Breast epithelium (tissue), 4 donors: ENCODE measurements around the gene DLK1. TPM values are rescaled to one million over a fixed set of nuclear protein-coding genes. Genes with fewer than 3 reads are reported as not detected.

Experiments used
- DNase-seq, 2 donors: peaks; one replicate each; pipeline ENCODE4 v3.0.0-alpha.2; 2019; ENCODE audit warnings: low spot score in 2 of 2
- H3K27ac ChIP-seq, 2 donors: fragments of 200-600 bp; sonication (generic) in 1 of 2; one replicate each; pipeline ENCODE4 v1.5.1; 2016 to 2019; ENCODE audit warnings: mild to moderate bottlenecking in 1 of 2
- H3K27me3 ChIP-seq, 2 donors: fragments of 200-600 bp; sonication (generic) in 1 of 2; one replicate each; pipeline versions ENCODE4 v1.5.1 to v1.6.0; 2017 to 2019; ENCODE audit warnings: control low read depth in 1 of 2, mild to moderate bottlenecking in 1 of 2
- H3K36me3 ChIP-seq: fragments of 200-600 bp; one replicate; pipeline ENCODE4 v1.5.1; 2019
- H3K4me1 ChIP-seq, 2 donors: fragments of 200-600 bp; sonication (generic); one replicate each; pipeline ENCODE4 v1.5.1; 2016 to 2019; ENCODE audit warnings: control low read depth in 1 of 2
- H3K4me3 ChIP-seq, 3 donors: fragments of 200-600 bp; sonication (generic); 1 replicate in 2 of 3; 2 replicates in 1 of 3; pipeline ENCODE4 v1.5.1; 2016 to 2019; ENCODE audit warnings: mild to moderate bottlenecking in 3 of 3, moderate library complexity in 2 of 3
- H3K9me3 ChIP-seq, 2 donors: fragments of 200-600 bp; sonication (generic) in 1 of 2; one replicate each; pipeline ENCODE4 v1.5.1; 2016 to 2019; ENCODE audit warnings: control low read depth in 1 of 2
- POLR2A ChIP-seq: fragments of 450-650 bp; IDR thresholded peaks from one replicate; pipeline ENCODE4 v1.6.1; 2016; ENCODE audit warnings: antibody characterized with exemption, mild to moderate bottlenecking, moderate library complexity
- POLR2AphosphoS5 ChIP-seq, 3 donors: sonication (generic); formaldehyde crosslinking; IDR thresholded peaks; one replicate each; pipeline ENCODE4 v1.6.1; 2017; ENCODE audit warnings: antibody characterized with exemption in 3 of 3
- intact Hi-C: fragments of 100-400 bp; cut with DNase I; formaldehyde crosslinking; loops from one replicate; pipeline ENCODE4 v1.15.1; 2023; ENCODE audit warnings: low total_unique reads
- total RNA-seq, 3 donors: library from RNA; depleted of rRNA; stranded (reverse); fragments of >200 nt; gene quantifications; one replicate each; pipeline ENCODE4 v1.1.0, GENCODE V29; 2016
- TF ChIP-seq, protein P1 (sequence below), 3 donors: fragments of 450-650 bp; IDR thresholded peaks; one replicate each; pipeline ENCODE4 v1.5.1; 2016 to 2017; ENCODE audit warnings: antibody characterized with exemption in 3 of 3, mild to moderate bottlenecking in 3 of 3, moderate library complexity in 3 of 3

DLK1 gene
- total RNA-seq, 3 donors from 2014 or later: 1.2 to 5.2 TPM; not detected in 1

DNA sequence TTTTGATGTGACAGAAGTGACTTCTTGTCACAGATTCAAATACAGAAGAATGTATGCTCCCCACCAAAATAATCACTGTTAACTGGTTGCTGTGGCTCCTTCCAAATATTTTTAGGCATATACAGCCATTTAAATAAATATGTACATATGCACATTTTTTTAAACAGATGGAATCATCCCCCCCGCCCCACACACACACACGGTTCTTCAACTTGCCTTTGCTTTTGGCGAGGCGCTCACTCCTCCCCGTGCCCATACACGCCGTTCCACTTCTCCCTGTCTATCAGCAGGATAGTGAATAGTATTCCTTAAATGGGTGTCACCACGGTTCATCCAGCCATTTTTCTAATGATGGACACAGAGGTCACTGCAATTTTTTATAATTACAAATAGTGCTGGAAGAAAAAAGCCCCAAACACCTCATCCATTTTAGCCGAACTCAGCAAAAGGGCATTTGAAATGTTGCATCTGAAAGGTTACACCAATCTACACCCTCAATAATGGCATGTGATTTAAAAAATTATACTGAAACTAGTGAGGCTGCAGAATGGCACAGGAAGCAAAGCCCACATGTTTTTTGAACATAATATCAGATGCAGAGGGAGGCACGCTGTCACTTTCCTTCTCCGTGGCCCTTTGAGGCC is 60.0 kb downstream of the DLK1 start:
- no peaks in the 10 kb centered on the region for H3K4me1 ChIP-seq
- H3K4me3 ChIP-seq: no peak overlapping the region
- H3K9me3 ChIP-seq: no peaks in the 10 kb centered on the region
- H3K27ac ChIP-seq: no peak overlapping the region
- intact Hi-C loops: no loop called here
- no peaks in the 10 kb centered on the region for H3K27me3 ChIP-seq
- no peak for TF ChIP-seq POLR2A
- TF ChIP-seq, protein P1, sequence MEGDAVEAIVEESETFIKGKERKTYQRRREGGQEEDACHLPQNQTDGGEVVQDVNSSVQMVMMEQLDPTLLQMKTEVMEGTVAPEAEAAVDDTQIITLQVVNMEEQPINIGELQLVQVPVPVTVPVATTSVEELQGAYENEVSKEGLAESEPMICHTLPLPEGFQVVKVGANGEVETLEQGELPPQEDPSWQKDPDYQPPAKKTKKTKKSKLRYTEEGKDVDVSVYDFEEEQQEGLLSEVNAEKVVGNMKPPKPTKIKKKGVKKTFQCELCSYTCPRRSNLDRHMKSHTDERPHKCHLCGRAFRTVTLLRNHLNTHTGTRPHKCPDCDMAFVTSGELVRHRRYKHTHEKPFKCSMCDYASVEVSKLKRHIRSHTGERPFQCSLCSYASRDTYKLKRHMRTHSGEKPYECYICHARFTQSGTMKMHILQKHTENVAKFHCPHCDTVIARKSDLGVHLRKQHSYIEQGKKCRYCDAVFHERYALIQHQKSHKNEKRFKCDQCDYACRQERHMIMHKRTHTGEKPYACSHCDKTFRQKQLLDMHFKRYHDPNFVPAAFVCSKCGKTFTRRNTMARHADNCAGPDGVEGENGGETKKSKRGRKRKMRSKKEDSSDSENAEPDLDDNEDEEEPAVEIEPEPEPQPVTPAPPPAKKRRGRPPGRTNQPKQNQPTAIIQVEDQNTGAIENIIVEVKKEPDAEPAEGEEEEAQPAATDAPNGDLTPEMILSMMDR (IDR thresholded peaks at IDR 0.05): no peak
- no peaks in the 10 kb centered on the region for H3K36me3 ChIP-seq
- no peak for DNase-seq

DNA sequence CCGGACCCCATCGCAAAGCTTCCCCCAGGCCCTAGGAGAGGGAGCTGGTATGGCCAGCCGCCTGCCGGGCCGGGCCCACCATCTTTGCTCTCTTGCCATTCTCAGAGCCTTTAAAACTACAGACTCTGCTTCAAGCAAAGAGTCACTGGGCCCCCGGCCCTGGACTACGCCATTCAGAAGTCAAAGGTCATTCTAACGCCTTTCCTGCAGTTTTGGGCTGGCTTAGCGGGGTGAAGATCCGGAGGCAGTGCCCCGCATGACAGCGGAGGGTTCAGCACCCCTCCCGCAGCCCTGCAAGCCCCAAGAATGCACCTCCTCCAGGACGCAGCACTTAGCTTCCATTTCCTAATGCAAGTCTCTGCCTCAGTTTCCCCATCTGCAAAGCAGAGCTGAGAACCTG is 61.0 kb downstream of the DLK1 start:
- no peaks in the 10 kb centered on the region for H3K27me3 ChIP-seq
- no peak overlapping the region for H3K4me3 ChIP-seq
- H3K4me1 ChIP-seq: no peaks in the 10 kb centered on the region
- intact Hi-C loops: no loop called here
- H3K36me3 ChIP-seq: no peaks in the 10 kb centered on the region
- no peak for TF ChIP-seq POLR2A
- no peak for TF ChIP-seq POLR2AphosphoS5 (IDR thresholded peaks at IDR 0.05)
- TF ChIP-seq, protein P1 (IDR thresholded peaks at IDR 0.05): no peak
- no peak overlapping the region for H3K27ac ChIP-seq
- H3K9me3 ChIP-seq: no peaks in the 10 kb centered on the region
- no peak for DNase-seq

Other genes with a start within 250 kb of the DLK1 start
- gene BEGAIN, start 139.5 kb upstream of the DLK1 start, total RNA-seq: 1 to 10 TPM in 2 of 3 donors, under 1 TPM in 1; 0.64 to 4.1 (median 2.0) TPM
- 10 to 100 TPM; 45.2 to 68.8 (median 49.8) TPM for gene MEG3, start 99.2 kb downstream of the DLK1 start, total RNA-seq
- not detected for gene RTL1, start 176.8 kb downstream of the DLK1 start, total RNA-seq